ENCODE measurements around the gene MEI1. TPM values are rescaled to one million over a fixed set of nuclear protein-coding genes. Genes with fewer than 3 reads are reported as not detected.
A peak's percentile ranks its signal among the peaks of the same experiment; 100 is the strongest.
"Not testable (repeated sequence)": the region's sequence is repeated elsewhere in the genome, so short reads cannot be mapped to it uniquely, and the experiment has no call there.

Gene MEI1
- total and polyA plus RNA-seq, 4 experiments from 2014 or later, result 79.2 to 286 (median 118) TPM

GRCh38 chr22:41686890-41687289 lies 12.4 kb upstream of the MEI1 start:
- peaks cover 3 to 26% of the 10 kb centered on the region in 2 donors for H3K36me3 Mint-ChIP-seq
- H3K4me1 Mint-ChIP-seq, result peaks cover 24 to 61% (median 39%) of the 10 kb centered on the region in 4 donors
- H3K4me3 Mint-ChIP-seq, result peak overlapping the region in 7 of 8 donors; percentile 94 to 99 (median 97)
- intact Hi-C loops (cut with micrococcal nuclease), result loop anchor here (10.0 kb wide), 1 partner anchor 388 kb away; the partner anchor contains the start of genes NAGA, PHETA2 and SMDT1
- H3K36me3 ChIP-seq (ENCODE audit: insufficient read depth, low read length); H3K27me3 Mint-ChIP-seq; DNase-seq; H3K9me3 ChIP-seq (ENCODE audit: control insufficient read depth in 1 of 2, low read length in 2 of 2); H3K27me3 ChIP-seq (ENCODE audit: insufficient read depth, low read length); H3K9me3 Mint-ChIP-seq; H3K27ac ChIP-seq (ENCODE audit: low read depth, low read length); H3K4me3 ChIP-seq (ENCODE audit: low read length in 2 of 2): not testable (repeated sequence)
- POLR2A ChIA-PET (ENCODE audit: partially characterized antibody), result interaction anchor here (1.0 to 4.0 kb wide), 6 partner anchors 11 to 252 kb away, joined by 3 to 73 read pairs (median 33); partner anchors contain the start of genes DESI1, MEI1 and XRCC6
- H3K4me1 ChIP-seq (ENCODE audit: insufficient read depth, low read length), result peaks cover 45% of the 10 kb centered on the region
- peak overlapping the region in 5 of 7 donors; percentile 42 to 99 (median 98) for H3K27ac Mint-ChIP-seq
- CTCF ChIA-PET (ENCODE audit: partially characterized antibody), result interaction anchor here (3.7 to 4.8 kb wide), 2 partner anchors 11 to 21 kb away, joined by 39 to 44 read pairs; partner anchors contain the start of gene MEI1

DNA sequence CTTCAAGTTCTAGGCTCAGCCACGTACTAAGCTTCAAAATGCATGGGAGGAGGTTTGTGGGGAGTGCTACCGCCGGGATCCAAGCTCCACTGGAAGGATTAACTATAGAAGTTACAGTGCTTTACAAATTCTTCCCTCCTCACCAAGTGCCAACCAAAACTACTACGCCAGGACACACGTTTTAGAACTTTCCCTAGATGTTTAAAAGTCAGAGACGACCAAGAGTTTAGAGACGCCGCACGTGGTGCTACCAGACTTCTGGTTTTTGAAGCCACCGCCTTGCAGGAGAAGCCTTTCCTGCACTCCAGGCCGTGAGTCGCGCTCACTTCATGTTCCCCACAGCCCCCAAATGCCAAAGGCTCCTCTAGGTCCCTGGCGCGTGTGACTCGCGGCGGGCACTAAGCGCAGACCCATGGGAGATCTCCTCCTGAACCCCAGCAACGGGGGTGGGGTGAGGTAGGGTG lies 11.4 kb upstream of the MEI1 start:
- H3K4me1 Mint-ChIP-seq, result peaks cover 21 to 51% (median 33%) of the 10 kb centered on the region in 4 donors
- H3K36me3 ChIP-seq (ENCODE audit: insufficient read depth, low read length), result no peaks in the 10 kb centered on the region
- no peaks in the 10 kb centered on the region for H3K9me3 ChIP-seq (ENCODE audit: control insufficient read depth in 1 of 2, low read length in 2 of 2)
- H3K27ac ChIP-seq (ENCODE audit: low read depth, low read length), result peak overlapping the region; percentile 95
- intact Hi-C loops (cut with micrococcal nuclease), result loop anchor here (1.0 to 10.0 kb wide), 4 partner anchors 22 to 387 kb away; partner anchors contain the start of genes NAGA, PHETA2 and SMDT1
- peaks cover 43% of the 10 kb centered on the region for H3K4me1 ChIP-seq (ENCODE audit: insufficient read depth, low read length)
- peak overlapping the region; percentile 94 to 99 (median 97) for H3K4me3 Mint-ChIP-seq
- DNase-seq, result no peak
- H3K27ac Mint-ChIP-seq, result peak overlapping the region; percentile 95 to 99 (median 98)
- no peaks in the 10 kb centered on the region for H3K9me3 Mint-ChIP-seq
- CTCF ChIA-PET (ENCODE audit: partially characterized antibody), result interaction anchor here (3.7 to 4.8 kb wide), 2 partner anchors 10 to 22 kb away, joined by 39 to 44 read pairs; partner anchors contain the start of gene MEI1
- H3K36me3 Mint-ChIP-seq, result peaks cover 0 to 17% of the 10 kb centered on the region in 2 donors
- peak overlapping the region; percentile 75 to 96 for H3K4me3 ChIP-seq (ENCODE audit: low read length in 2 of 2)
- H3K27me3 Mint-ChIP-seq, result no peaks in the 10 kb centered on the region
- POLR2A ChIA-PET (ENCODE audit: partially characterized antibody), result interaction anchor here (0.6 to 4.0 kb wide), 24 partner anchors 8 to 756 kb away, joined by 3 to 73 read pairs (median 8); partner anchors contain the start of genes CCDC134, CENPM, DESI1 and MEI1
- H3K27me3 ChIP-seq (ENCODE audit: insufficient read depth, low read length), result no peaks in the 10 kb centered on the region

GRCh38 chr22:41688365-41689211 lies 10.7 kb upstream of the MEI1 start, which contains the start of gene SNU13:
Gene SNU13, minus strand, starts transcription at chr22:41688867. Its CDS starts 71 bp downstream, at chr22:41688796.
- DNase-seq, result peak; percentile 91 to 95 (median 92)
- peaks cover 37% of the 10 kb centered on the region for H3K4me1 ChIP-seq (ENCODE audit: insufficient read depth, low read length)
- peak within 1 kb of the TSS; percentile 75 to 96 for H3K4me3 ChIP-seq (ENCODE audit: low read length in 2 of 2)
- Mint-ChIP-seq H3K4me3 (peak within 1 kb of the TSS; percentile 94 to 99 (median 97)), H3K9me3 (no peaks in the 10 kb centered on the region), H3K27ac (peak within 1 kb of the TSS; percentile 95 to 99 (median 98)), H3K27me3 (no peaks in the 10 kb centered on the region), H3K36me3 (peaks cover 0 to 17% of the 10 kb centered on the region in 2 donors), H3K4me1 (peaks cover 21 to 48% (median 33%) of the 10 kb centered on the region in 4 donors)
- intact Hi-C loops (cut with micrococcal nuclease), result loop anchor here (1.0 to 10.0 kb wide), 4 partner anchors 22 to 386 kb away; partner anchors contain the start of genes NAGA, PHETA2 and SMDT1
- ChIA-PET POLR2A (ENCODE audit: partially characterized antibody) (interaction anchor here (0.6 to 4.0 kb wide), 29 partner anchors 9 to 755 kb away, joined by 3 to 73 read pairs (median 6); partner anchors contain the start of genes CCDC134, CENPM, DESI1 and EP300), CTCF (ENCODE audit: partially characterized antibody) (interaction anchor here (0.7 to 4.8 kb wide), 7 partner anchors 10 to 252 kb away, joined by 3 to 44 read pairs (median 4); partner anchors contain the start of gene MEI1)
- no peaks in the 10 kb centered on the region for H3K9me3 ChIP-seq (ENCODE audit: control insufficient read depth in 1 of 2, low read length in 2 of 2)
- peaks cover 1% of the 10 kb centered on the region for H3K36me3 ChIP-seq (ENCODE audit: insufficient read depth, low read length)
- no peaks in the 10 kb centered on the region for H3K27me3 ChIP-seq (ENCODE audit: insufficient read depth, low read length)
- H3K27ac ChIP-seq (ENCODE audit: low read depth, low read length), result peak within 1 kb of the TSS; percentile 95

GRCh38 chr22:41690476-41690875 lies 8.8 kb upstream of the MEI1 start:
- ChIA-PET CTCF (ENCODE audit: partially characterized antibody) (no interaction called here), POLR2A (ENCODE audit: partially characterized antibody) (interaction anchor here (4.0 kb wide), 1 partner anchor 23 kb away, joined by 68 read pairs; no protein-coding TSS in a partner anchor)
- DNase-seq, result no peak
- intact Hi-C loops (cut with micrococcal nuclease), result no loop called here
- Histone ChIP-seq H3K4me1 (ENCODE audit: insufficient read depth, low read length) (peaks cover 27% of the 10 kb centered on the region), H3K27me3 (ENCODE audit: insufficient read depth, low read length) (no peaks in the 10 kb centered on the region), H3K36me3 (ENCODE audit: insufficient read depth, low read length) (peaks cover 7% of the 10 kb centered on the region), H3K4me3 (ENCODE audit: low read length in 2 of 2) (no peak overlapping the region), H3K9me3 (ENCODE audit: control insufficient read depth in 1 of 2, low read length in 2 of 2) (no peaks in the 10 kb centered on the region), H3K27ac (ENCODE audit: low read depth, low read length) (no peak overlapping the region)
- Mint-ChIP-seq H3K9me3 (no peaks in the 10 kb centered on the region), H3K4me1 (peaks cover 18 to 40% (median 29%) of the 10 kb centered on the region in 4 donors), H3K36me3 (peaks cover 0 to 17% of the 10 kb centered on the region in 2 donors), H3K27me3 (no peaks in the 10 kb centered on the region), H3K27ac (peak overlapping the region; percentile 81 to 99 (median 98)), H3K4me3 (peak overlapping the region; percentile 33 to 97 (median 74))

DNA sequence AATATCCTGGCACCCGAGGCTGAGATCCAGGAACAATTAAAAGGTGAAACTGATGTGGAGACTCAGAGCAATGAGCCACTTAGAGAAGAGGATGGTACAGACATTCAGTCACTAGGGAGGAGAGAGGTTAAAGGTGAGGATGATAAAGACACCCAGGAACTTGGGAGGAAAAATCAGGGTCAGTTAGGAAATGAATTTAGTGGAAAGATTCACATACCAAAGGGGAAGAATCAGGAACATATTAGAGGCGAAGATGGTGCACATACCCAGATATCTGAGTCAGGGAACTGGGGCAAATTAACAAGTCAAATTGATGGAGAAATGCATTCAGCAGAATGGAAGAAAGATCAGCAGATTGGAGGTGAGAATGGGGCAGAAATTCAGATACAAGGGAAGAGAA lies 4.1 kb upstream of the MEI1 start:
- POLR2A ChIA-PET (ENCODE audit: partially characterized antibody), result no interaction called here
- Histone ChIP-seq H3K9me3 (ENCODE audit: control insufficient read depth in 1 of 2, low read length in 2 of 2) (no peaks in the 10 kb centered on the region), H3K4me3 (ENCODE audit: low read length in 2 of 2) (no peak overlapping the region), H3K36me3 (ENCODE audit: insufficient read depth, low read length) (peaks cover 7% of the 10 kb centered on the region), H3K27ac (ENCODE audit: low read depth, low read length) (no peak overlapping the region), H3K27me3 (ENCODE audit: insufficient read depth, low read length) (no peaks in the 10 kb centered on the region), H3K4me1 (ENCODE audit: insufficient read depth, low read length) (peaks cover 14% of the 10 kb centered on the region)
- H3K9me3 Mint-ChIP-seq, result no peaks in the 10 kb centered on the region
- H3K4me1 Mint-ChIP-seq, result peaks cover 11 to 25% (median 17%) of the 10 kb centered on the region in 4 donors
- H3K27ac Mint-ChIP-seq, result no peak overlapping the region
- CTCF ChIA-PET (ENCODE audit: partially characterized antibody), result interaction anchor here (5.5 kb wide), 1 partner anchor 29 kb away, joined by 59 read pairs; no protein-coding TSS in a partner anchor
- intact Hi-C loops (cut with micrococcal nuclease), result loop anchor here (5.0 kb wide), 1 partner anchor 107 kb away; the partner anchor contains the start of gene CCDC134
- H3K36me3 Mint-ChIP-seq, result peaks cover 0 to 6% of the 10 kb centered on the region in 2 donors
- DNase-seq, result no peak
- H3K27me3 Mint-ChIP-seq, result no peaks in the 10 kb centered on the region
- no peak overlapping the region for H3K4me3 Mint-ChIP-seq

DNA sequence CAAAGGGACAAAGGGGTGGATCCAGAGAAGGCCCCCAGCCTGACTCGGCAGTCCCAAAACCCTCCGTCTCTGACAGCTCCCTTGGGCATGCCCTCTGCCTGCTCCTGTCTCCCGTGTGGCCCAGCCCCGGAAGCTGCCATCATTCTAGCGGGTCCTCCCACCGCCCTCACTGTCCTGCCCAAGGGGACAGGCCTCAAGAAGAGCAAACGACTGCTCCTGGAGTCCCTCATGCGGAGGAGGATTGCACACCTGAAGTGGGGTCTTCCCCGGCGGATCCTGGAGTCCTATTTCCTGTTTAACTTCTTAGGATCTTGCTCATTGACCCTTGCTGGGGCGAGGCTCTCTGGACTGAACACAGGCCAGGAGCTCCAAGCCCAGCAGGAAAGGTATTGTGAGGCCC lies 2.6 kb upstream of the MEI1 start:
- no peak overlapping the region for H3K4me3 ChIP-seq (ENCODE audit: low read length in 2 of 2)
- ChIA-PET CTCF (ENCODE audit: partially characterized antibody) (interaction anchor here (0.8 to 5.5 kb wide), 50 partner anchors 9 to 771 kb away, joined by 3 to 143 read pairs (median 5); partner anchors contain the start of genes CCDC134, CENPM, SNU13 and TNFRSF13C), POLR2A (ENCODE audit: partially characterized antibody) (interaction anchor here (0.8 to 4.4 kb wide), 12 partner anchors 9 to 918 kb away, joined by 3 to 73 read pairs (median 5); partner anchors contain the start of genes CCDC134, POLDIP3 and SNU13)
- peaks cover 14% of the 10 kb centered on the region for H3K4me1 ChIP-seq (ENCODE audit: insufficient read depth, low read length)
- Mint-ChIP-seq H3K27ac (peak overlapping the region in 6 of 7 donors; percentile 51 to 88 (median 80)), H3K9me3 (no peaks in the 10 kb centered on the region), H3K4me3 (peak overlapping the region in 1 of 8 donors; percentile 84), H3K36me3 (peaks cover 0 to 4% of the 10 kb centered on the region in 2 donors), H3K27me3 (no peaks in the 10 kb centered on the region), H3K4me1 (peaks cover 9 to 20% (median 12%) of the 10 kb centered on the region in 4 donors)
- peaks cover 7% of the 10 kb centered on the region for H3K36me3 ChIP-seq (ENCODE audit: insufficient read depth, low read length)
- no peaks in the 10 kb centered on the region for H3K27me3 ChIP-seq (ENCODE audit: insufficient read depth, low read length)
- H3K9me3 ChIP-seq (ENCODE audit: control insufficient read depth in 1 of 2, low read length in 2 of 2), result no peaks in the 10 kb centered on the region
- DNase-seq, result no peak
- intact Hi-C loops (cut with micrococcal nuclease), result loop anchor here (1.0 to 5.0 kb wide), 5 partner anchors 30 to 261 kb away; partner anchors contain the start of gene CCDC134
- peak overlapping the region; percentile 2 for H3K27ac ChIP-seq (ENCODE audit: low read depth, low read length)
